D721Med (cell line): ENCODE measurements around the gene FYB2.

Source experiments
- DNase-seq: peaks from one replicate; pipeline ENCODE4 v3.0.0; 2011; ENCODE audit warnings: low spot score; ENCODE audit not compliant: insufficient read length
- FAIRE-seq: peaks from 2 replicates; lab custom pipeline; 2011; peaks lifted over from hg19 to GRCh38; lab: Jason Lieb, UNC
- TF ChIP-seq, protein P1 (sequence below): IDR thresholded peaks from 2 replicates; pipeline ENCODE4 v1.5.1; 2012; ENCODE audit warnings: mild to moderate bottlenecking, control low read depth; ENCODE audit not compliant: insufficient read depth; ENCODE audit errors: missing control alignments

The FYB2 gene

GRCh38 chr1:56824938-56825337, 5.7 kb upstream of the FYB2 start:
- FAIRE-seq (no peak), DNase-seq (no peak)

GRCh38 chr1:56824271-56824670, 5.1 kb upstream of the FYB2 start:
- TF ChIP-seq, protein P1, sequence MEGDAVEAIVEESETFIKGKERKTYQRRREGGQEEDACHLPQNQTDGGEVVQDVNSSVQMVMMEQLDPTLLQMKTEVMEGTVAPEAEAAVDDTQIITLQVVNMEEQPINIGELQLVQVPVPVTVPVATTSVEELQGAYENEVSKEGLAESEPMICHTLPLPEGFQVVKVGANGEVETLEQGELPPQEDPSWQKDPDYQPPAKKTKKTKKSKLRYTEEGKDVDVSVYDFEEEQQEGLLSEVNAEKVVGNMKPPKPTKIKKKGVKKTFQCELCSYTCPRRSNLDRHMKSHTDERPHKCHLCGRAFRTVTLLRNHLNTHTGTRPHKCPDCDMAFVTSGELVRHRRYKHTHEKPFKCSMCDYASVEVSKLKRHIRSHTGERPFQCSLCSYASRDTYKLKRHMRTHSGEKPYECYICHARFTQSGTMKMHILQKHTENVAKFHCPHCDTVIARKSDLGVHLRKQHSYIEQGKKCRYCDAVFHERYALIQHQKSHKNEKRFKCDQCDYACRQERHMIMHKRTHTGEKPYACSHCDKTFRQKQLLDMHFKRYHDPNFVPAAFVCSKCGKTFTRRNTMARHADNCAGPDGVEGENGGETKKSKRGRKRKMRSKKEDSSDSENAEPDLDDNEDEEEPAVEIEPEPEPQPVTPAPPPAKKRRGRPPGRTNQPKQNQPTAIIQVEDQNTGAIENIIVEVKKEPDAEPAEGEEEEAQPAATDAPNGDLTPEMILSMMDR, result no peak
- DNase-seq (no peak), FAIRE-seq (no peak)

More at GRCh38 chr1:56824938-56825337, 5.7 kb upstream of the FYB2 start:
- TF ChIP-seq, protein P1, result no peak

GRCh38 chr1:56821462-56821797, 2.2 kb upstream of the FYB2 start:
- TF ChIP-seq, protein P1, result no peak
- FAIRE-seq (no peak), DNase-seq (no peak)

DNA sequence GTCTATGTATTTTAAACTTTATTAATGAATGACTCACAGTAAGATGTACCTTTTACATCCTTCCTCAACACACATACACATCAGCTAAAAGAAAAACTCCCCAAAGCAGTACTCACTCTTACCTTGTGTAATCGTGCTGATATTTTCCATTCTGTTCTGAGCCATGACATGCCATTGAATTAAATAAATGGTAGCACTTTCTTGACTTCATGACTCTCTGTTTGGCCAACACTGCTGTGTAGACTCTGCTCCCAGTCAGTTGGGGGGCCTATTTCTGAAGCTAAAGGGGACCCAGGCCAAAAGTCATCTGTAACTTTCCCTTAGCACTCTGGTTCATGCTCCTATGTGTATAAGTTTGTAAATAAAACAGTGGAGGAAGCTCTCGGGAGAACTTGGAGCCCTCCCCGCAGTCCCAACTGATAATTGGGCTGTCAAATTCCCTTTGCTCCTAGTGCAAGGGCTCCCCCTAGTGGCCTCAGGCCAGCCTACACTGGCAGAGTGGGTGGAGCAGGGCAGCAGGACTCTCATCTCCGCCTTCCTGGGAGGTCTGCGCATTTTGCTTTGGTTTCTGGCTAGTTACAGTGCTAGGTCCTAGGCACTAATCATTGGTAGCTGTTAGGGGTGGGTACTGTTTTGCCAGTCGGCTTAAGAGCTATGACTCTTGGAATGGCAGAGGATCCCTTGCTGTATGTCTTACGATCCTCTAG, 1.7 kb upstream of the FYB2 start:
- FAIRE-seq (no peak), DNase-seq (peak; percentile 41)

GRCh38 chr1:56817716-56818463, 1.3 kb downstream of the FYB2 start:
- DNase-seq (no peak), FAIRE-seq (no peak)
- TF ChIP-seq, protein P1, result no peak

More for the DNA sequence above, 1.7 kb upstream of the FYB2 start:
- TF ChIP-seq, protein P1, result peak; percentile 95

GRCh38 chr1:56816909-56817308, 2.3 kb downstream of the FYB2 start:
- no peak for FAIRE-seq
- TF ChIP-seq, protein P1, result no peak
- DNase-seq, result no peak

DNA sequence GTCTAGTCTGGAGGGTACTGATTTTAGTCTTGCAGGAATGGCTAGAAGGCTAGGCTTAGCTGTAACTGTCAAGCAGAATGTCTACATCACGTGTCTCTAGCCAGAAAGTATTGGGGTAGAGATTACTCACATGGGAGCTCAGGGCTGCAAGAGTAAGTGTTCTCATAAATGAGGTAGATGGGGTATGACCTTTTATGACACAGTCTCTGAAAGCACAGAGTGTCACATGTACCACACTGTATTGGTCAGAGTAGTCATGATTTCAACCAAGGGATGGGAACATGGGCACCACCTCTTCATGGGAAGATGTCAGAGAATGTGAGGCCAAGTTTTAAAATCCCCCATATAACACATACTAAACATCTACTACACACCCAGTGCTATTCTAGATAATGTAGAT, 2.9 kb downstream of the FYB2 start:
- DNase-seq, result no peak
- TF ChIP-seq, protein P1, result no peak
- FAIRE-seq, result no peak
